Measurements from ENCODE around the gene ACY1.

DNA sequence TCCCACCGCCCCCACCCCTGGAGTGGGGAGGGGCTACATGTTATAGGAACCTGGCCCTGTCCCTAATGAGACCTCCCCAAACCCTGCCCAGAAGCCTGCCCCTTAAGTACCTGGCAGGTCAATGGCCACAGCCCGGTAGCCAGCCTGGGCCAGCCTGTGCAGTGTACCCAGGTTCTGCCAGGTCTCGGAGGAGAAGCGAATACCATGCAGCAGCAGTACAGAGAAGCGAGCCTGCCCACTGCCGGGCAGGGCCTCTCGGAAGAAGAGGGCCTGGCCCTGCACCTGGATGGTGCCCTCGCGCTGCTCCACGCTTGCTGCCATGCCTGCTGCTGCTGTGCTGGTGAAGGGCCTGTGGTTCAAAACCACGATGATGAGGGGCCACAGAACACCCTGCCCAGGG is 12.0 kb upstream of the ACY1 start:
- no peak for TF ChIP-seq CTCF (IDR thresholded peaks at IDR 0.05)
- TF ChIP-seq ZFX (IDR thresholded peaks at IDR 0.05; ENCODE audit: borderline replicate concordance), result no peak

Data from 22Rv1 (cell line).